ENCODE results near the gene PRSS2. TPM values are rescaled to one million over a fixed set of nuclear protein-coding genes. Genes with fewer than 3 reads are reported as not detected.

The PRSS2 gene
- polyA plus RNA-seq (2011; rRNA removed) (not detected in 2 replicates), polyA minus RNA-seq (2011; rRNA and poly(A)+ RNA removed) (not detected in 2 replicates)

- no peak for TF ChIP-seq CTCF (IDR thresholded peaks at IDR 0.05; ENCODE audit: low read depth, low read length)
- H3K4me3 ChIP-seq (ENCODE audit: low read depth, low read length): no peak within 1 kb of the TSS
- CTCF ChIA-PET: interaction anchor here (1.0 to 1.1 kb wide), 2 partner anchors 12 to 255 kb away, joined by 3 to 5 read pairs; no protein-coding TSS in a partner anchor
- H3K27me3 ChIP-seq (ENCODE audit: control insufficient read depth, insufficient read depth, low read length): peaks cover 4% of the 10 kb centered on the region
- POLR2A ChIA-PET: no interaction called here
- no peak within 1 kb of the TSS for H3K27ac ChIP-seq (ENCODE audit: low read depth, low read length)
- no peaks in the 10 kb centered on the region for H3K9me3 ChIP-seq (ENCODE audit: control insufficient read depth, insufficient read depth, low read length)
- DNase-seq (ENCODE audit: low read depth, low spot score): no peak
Measured at GRCh38 chr7:142770661-142771352, at the start of gene PRSS2. PRSS2 (plus strand) TSS chr7:142770970; CDS start chr7:142770983, 13 bp downstream.

GRCh38 chr7:142720986-142721385 is 49.8 kb upstream of the PRSS2 start:
- H3K27ac ChIP-seq (ENCODE audit: low read depth, low read length): no peak overlapping the region
- no peak for TF ChIP-seq CTCF (IDR thresholded peaks at IDR 0.05; ENCODE audit: low read depth, low read length)
- no peaks in the 10 kb centered on the region for H3K27me3 ChIP-seq (ENCODE audit: control insufficient read depth, insufficient read depth, low read length)
- H3K9me3 ChIP-seq (ENCODE audit: control insufficient read depth, insufficient read depth, low read length): no peaks in the 10 kb centered on the region
- ChIA-PET CTCF (no interaction called here), POLR2A (no interaction called here)
- DNase-seq (ENCODE audit: low read depth, low spot score): no peak
- no peak overlapping the region for H3K4me3 ChIP-seq (ENCODE audit: low read depth, low read length)

- ChIA-PET CTCF (interaction anchor here (1.0 kb wide), 1 partner anchor 90 kb away, joined by 4 read pairs; no protein-coding TSS in a partner anchor), POLR2A (no interaction called here)
- no peaks in the 10 kb centered on the region for H3K9me3 ChIP-seq (ENCODE audit: control insufficient read depth, insufficient read depth, low read length)
- TF ChIP-seq CTCF (IDR thresholded peaks at IDR 0.05; ENCODE audit: low read depth, low read length): no peak
- no peaks in the 10 kb centered on the region for H3K27me3 ChIP-seq (ENCODE audit: control insufficient read depth, insufficient read depth, low read length)
- no peak for DNase-seq (ENCODE audit: low read depth, low spot score)
- H3K27ac ChIP-seq (ENCODE audit: low read depth, low read length): no peak overlapping the region
- H3K4me3 ChIP-seq (ENCODE audit: low read depth, low read length): peak overlapping the region; percentile 41
Measured at GRCh38 chr7:142722248-142722794, 48.4 kb upstream of the PRSS2 start.

GRCh38 chr7:142733271-142733670 is 37.5 kb upstream of the PRSS2 start:
- H3K27ac ChIP-seq (ENCODE audit: low read depth, low read length): no peak overlapping the region
- DNase-seq (ENCODE audit: low read depth, low spot score): no peak
- no peaks in the 10 kb centered on the region for H3K9me3 ChIP-seq (ENCODE audit: control insufficient read depth, insufficient read depth, low read length)
- H3K4me3 ChIP-seq (ENCODE audit: low read depth, low read length): no peak overlapping the region
- POLR2A ChIA-PET: no interaction called here
- no peak for TF ChIP-seq CTCF (IDR thresholded peaks at IDR 0.05; ENCODE audit: low read depth, low read length)
- CTCF ChIA-PET: no interaction called here
- H3K27me3 ChIP-seq (ENCODE audit: control insufficient read depth, insufficient read depth, low read length): no peaks in the 10 kb centered on the region

- CTCF ChIA-PET: no interaction called here
Measured at GRCh38 chr7:142739923-142740492, 30.8 kb upstream of the PRSS2 start.

More at GRCh38 chr7:142739923-142740492, 30.8 kb upstream of the PRSS2 start:
- no peak for TF ChIP-seq CTCF (IDR thresholded peaks at IDR 0.05; ENCODE audit: low read depth, low read length)
- H3K27me3 ChIP-seq (ENCODE audit: control insufficient read depth, insufficient read depth, low read length): no peaks in the 10 kb centered on the region
- no peaks in the 10 kb centered on the region for H3K9me3 ChIP-seq (ENCODE audit: control insufficient read depth, insufficient read depth, low read length)
- H3K4me3 ChIP-seq (ENCODE audit: low read depth, low read length): no peak overlapping the region
- no peak overlapping the region for H3K27ac ChIP-seq (ENCODE audit: low read depth, low read length)
- DNase-seq (ENCODE audit: low read depth, low spot score): no peak
- POLR2A ChIA-PET: no interaction called here
